Liver (tissue), 9 donors: ENCODE results near the gene ZFX. TPM values are rescaled to one million over a fixed set of nuclear protein-coding genes. Genes with fewer than 3 reads are reported as not detected.
"Not testable (repeated sequence)": the region's sequence is repeated elsewhere in the genome, so short reads cannot be mapped to it uniquely, and the experiment has no call there.

ENCODE experiments used
- DNase-seq: peaks from one replicate; pipeline ENCODE4 v3.0.0-alpha.2; 2017; ENCODE audit warnings: low spot score
- H3K27ac ChIP-seq, 2 donors: one replicate each; pipeline ENCODE4 v1.7.0; 2013; ENCODE audit warnings: inconsistent platforms in 2 of 2, low read length in 2 of 2, control low read depth in 1 of 2, low read depth in 1 of 2, mild to moderate bottlenecking in 1 of 2
- H3K27me3 ChIP-seq, 4 donors: one replicate each; pipeline versions ENCODE4 v1.6.1 to v1.7.0; 2013; ENCODE audit warnings: low read length in 3 of 4, inconsistent platforms in 1 of 4, mild to moderate bottlenecking in 1 of 4, moderate library complexity in 1 of 4; ENCODE audit not compliant: control insufficient read depth in 4 of 4, insufficient read depth in 4 of 4
- H3K36me3 ChIP-seq, 4 donors: one replicate each; pipeline versions ENCODE4 v1.6.1 to v1.7.0; 2013; ENCODE audit warnings: low read length in 3 of 4, mild to moderate bottlenecking in 3 of 4, low read depth in 1 of 4, moderate library complexity in 1 of 4; ENCODE audit not compliant: control insufficient read depth in 4 of 4, insufficient read depth in 3 of 4
- H3K4me1 ChIP-seq, 4 donors: one replicate each; pipeline versions ENCODE4 v1.6.1 to v1.7.0; 2013; ENCODE audit warnings: low read length in 3 of 4, mild to moderate bottlenecking in 3 of 4, moderate library complexity in 1 of 4; ENCODE audit not compliant: control insufficient read depth in 4 of 4, insufficient read depth in 4 of 4
- H3K4me3 ChIP-seq, 3 donors: one replicate each; pipeline versions ENCODE4 v1.6.1 to v1.7.0; 2013; ENCODE audit warnings: low read length in 3 of 3, control low read depth in 1 of 3, low read depth in 1 of 3, mild to moderate bottlenecking in 1 of 3
- H3K9ac ChIP-seq, 2 donors: one replicate each; pipeline ENCODE4 v1.7.0; 2013; ENCODE audit warnings: low read length in 2 of 2, mild to moderate bottlenecking in 2 of 2, moderate library complexity in 2 of 2, control low read depth in 1 of 2, low read depth in 1 of 2
- H3K9me3 ChIP-seq, 4 donors: one replicate each; pipeline versions ENCODE4 v1.6.1 to v1.7.0; 2013; ENCODE audit warnings: low read length in 3 of 4; ENCODE audit not compliant: control insufficient read depth in 4 of 4
- FOXA2 ChIP-seq: IDR thresholded peaks from 2 replicates; pipeline ENCODE4 v1.6.1; 2016; ENCODE audit warnings: antibody characterized with exemption
- GABPA ChIP-seq, 2 donors: IDR thresholded peaks in 1 of 2; conservative IDR thresholded peaks in 1 of 2; 2 replicates each; pipeline ENCODE4 v1.6.1; 2016; ENCODE audit warnings: antibody characterized with exemption in 2 of 2, mild to moderate bottlenecking in 1 of 2, moderate library complexity in 1 of 2
- HNF4A ChIP-seq, 2 donors: conservative IDR thresholded peaks; 2 replicates each; pipeline ENCODE4 v1.6.1; 2016; ENCODE audit warnings: antibody characterized with exemption in 2 of 2, mild to moderate bottlenecking in 2 of 2
- HNF4G ChIP-seq: IDR thresholded peaks from 2 replicates; pipeline ENCODE4 v1.6.1; 2016; ENCODE audit warnings: antibody characterized with exemption
- JUND ChIP-seq, 2 donors: IDR thresholded peaks; 2 replicates each; pipeline ENCODE4 v1.6.1; 2016; ENCODE audit warnings: antibody characterized with exemption in 2 of 2
- NR2F2 ChIP-seq: IDR thresholded peaks from 2 replicates; pipeline ENCODE4 v1.6.1; 2016; ENCODE audit warnings: antibody characterized with exemption
- RAD21 ChIP-seq, 2 donors: IDR thresholded peaks; 2 replicates each; pipeline ENCODE4 v1.6.1; 2016; ENCODE audit warnings: antibody characterized with exemption in 2 of 2, mild to moderate bottlenecking in 2 of 2
- RXRA ChIP-seq, 2 donors: IDR thresholded peaks; 2 replicates each; pipeline ENCODE4 v1.6.1; 2017 to 2018; ENCODE audit warnings: antibody characterized with exemption in 2 of 2, mild to moderate bottlenecking in 1 of 2
- TAF1 ChIP-seq: conservative IDR thresholded peaks from 2 replicates; pipeline ENCODE4 v1.6.1; 2016; ENCODE audit warnings: antibody characterized with exemption, mild to moderate bottlenecking
- YY1 ChIP-seq: IDR thresholded peaks from 2 replicates; pipeline ENCODE4 v1.6.1; 2016; ENCODE audit warnings: antibody characterized with exemption, mild to moderate bottlenecking
- WGBS: extraction: QIAGEN DNeasy Blood & Tissue Kit; methylation state at CpG from one replicate; pipeline ENCODE4 v1.1.7; 2013; 5-methylcytosine and 5-hydroxymethylcytosine counted together
- polyA plus RNA-seq, 2 donors: library from polyadenylated mRNA; stranded (reverse) in 1 of 2; unstranded in 1 of 2; fragments of 200-250 nt in 1 of 2; fragments of >200 nt in 1 of 2; fragmentation: Nextera tagmentation in 1 of 2; extraction: Ambion mirVana in 1 of 2; gene quantifications; one replicate each; pipeline versions ENCODE4 v1.2.1 to v1.2.3, GENCODE V29; 2013 to 2015
- total RNA-seq, 2 donors: library from RNA; depleted of rRNA; stranded (reverse); fragments of >200 nt; gene quantifications; one replicate each; pipeline ENCODE4 v1.2.3, GENCODE V29; 2014
- TF ChIP-seq, protein P1 (sequence below): IDR thresholded peaks from 2 replicates; pipeline ENCODE4 v1.6.1; 2016; ENCODE audit warnings: antibody characterized with exemption
- TF ChIP-seq, protein P2 (sequence below): IDR thresholded peaks from 2 replicates; pipeline ENCODE4 v1.6.1; 2016; ENCODE audit warnings: antibody characterized with exemption
- TF ChIP-seq, protein P3 (sequence below): fragments of 150-350 bp; IDR thresholded peaks from 2 replicates; pipeline ENCODE4 v1.5.1; 2017; ENCODE audit warnings: improper control_type of control experiment, low read depth, low read length; ENCODE audit not compliant: missing input control
- TF ChIP-seq, protein P4 (sequence below): IDR thresholded peaks from 2 replicates; pipeline ENCODE4 v1.6.1; 2016; ENCODE audit warnings: antibody characterized with exemption
- donor health status: healthy.
- donor health status: healthy.
- donor health status: healthy.
- donor health status: healthy.
- donor health status: healthy.

ZFX gene
- total and polyA plus RNA-seq, 4 donors, result 3.8 to 50.0 (median 19.0) TPM

DNA sequence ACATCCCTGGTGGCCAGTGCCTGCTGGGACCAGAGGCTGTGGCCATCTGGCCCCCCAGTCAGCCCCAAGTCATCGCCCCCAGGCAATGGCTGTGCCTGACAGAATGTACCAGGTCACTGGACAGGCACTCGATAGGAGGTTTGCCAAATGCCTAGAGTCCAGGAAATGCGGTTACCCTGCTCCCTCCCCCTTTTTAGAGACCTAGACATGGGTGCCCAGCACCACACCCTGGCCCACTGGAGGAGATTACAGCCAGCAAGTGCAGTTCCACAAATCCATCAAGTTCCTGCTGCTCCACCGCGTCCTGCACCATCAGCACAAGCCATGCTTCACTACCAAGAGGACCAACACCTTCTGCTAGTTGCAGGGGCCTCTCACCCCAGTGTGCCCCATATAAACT lies 16.2 kb upstream of the ZFX start:
- no peaks in the 10 kb centered on the region for H3K4me1 ChIP-seq
- no peak for DNase-seq
- H3K36me3 ChIP-seq, result no peaks in the 10 kb centered on the region
- H3K4me3 ChIP-seq, result no peak overlapping the region
- no peak for TF ChIP-seq HNF4G
- no peak for TF ChIP-seq RXRA (IDR thresholded peaks at IDR 0.05)
- TF ChIP-seq, protein P1, sequence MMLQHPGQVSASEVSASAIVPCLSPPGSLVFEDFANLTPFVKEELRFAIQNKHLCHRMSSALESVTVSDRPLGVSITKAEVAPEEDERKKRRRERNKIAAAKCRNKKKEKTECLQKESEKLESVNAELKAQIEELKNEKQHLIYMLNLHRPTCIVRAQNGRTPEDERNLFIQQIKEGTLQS, result no peak
- no peak for TF ChIP-seq FOXA2
- TF ChIP-seq JUND (IDR thresholded peaks at IDR 0.05), result no peak
- no peak for TF ChIP-seq RAD21 (IDR thresholded peaks at IDR 0.05)
- TF ChIP-seq TAF1, result no peak
- TF ChIP-seq, protein P2, sequence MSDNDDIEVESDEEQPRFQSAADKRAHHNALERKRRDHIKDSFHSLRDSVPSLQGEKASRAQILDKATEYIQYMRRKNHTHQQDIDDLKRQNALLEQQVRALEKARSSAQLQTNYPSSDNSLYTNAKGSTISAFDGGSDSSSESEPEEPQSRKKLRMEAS, result no peak
- no peak for TF ChIP-seq NR2F2
- no peaks in the 10 kb centered on the region for H3K9me3 ChIP-seq
- H3K27me3 ChIP-seq, result no peaks in the 10 kb centered on the region
- H3K9ac ChIP-seq, result no peak overlapping the region
- H3K27ac ChIP-seq, result no peak overlapping the region
- 88% methylated on average over 5 of the region's 5 CpGs for WGBS

DNA sequence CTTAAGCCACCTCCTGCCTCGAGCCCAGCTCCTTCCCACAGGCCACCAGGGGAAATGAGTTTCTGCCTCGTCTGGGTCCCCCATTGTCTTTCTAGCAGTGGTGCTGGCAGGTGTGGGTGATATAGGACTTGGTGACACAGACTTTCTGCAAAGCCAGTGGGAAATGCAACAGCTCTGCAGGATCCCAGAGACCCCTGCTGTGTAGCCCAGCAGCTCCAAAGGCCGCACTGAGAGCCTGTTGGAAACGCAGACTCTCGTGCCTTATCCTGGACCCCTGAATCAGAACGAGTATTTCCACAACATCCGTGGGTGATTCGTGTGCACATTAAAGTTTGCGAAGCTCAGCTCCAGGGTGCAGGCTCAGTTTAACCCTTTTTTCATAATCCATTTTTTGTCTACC lies 13.8 kb upstream of the ZFX start:
- DNase-seq, H3K9ac ChIP-seq, H3K27ac ChIP-seq, H3K9me3 ChIP-seq, H3K4me3 ChIP-seq, H3K27me3 ChIP-seq, H3K4me1 ChIP-seq, H3K36me3 ChIP-seq: not testable (repeated sequence)
- 83% methylated on average over 7 of the region's 9 CpGs for WGBS

DNA sequence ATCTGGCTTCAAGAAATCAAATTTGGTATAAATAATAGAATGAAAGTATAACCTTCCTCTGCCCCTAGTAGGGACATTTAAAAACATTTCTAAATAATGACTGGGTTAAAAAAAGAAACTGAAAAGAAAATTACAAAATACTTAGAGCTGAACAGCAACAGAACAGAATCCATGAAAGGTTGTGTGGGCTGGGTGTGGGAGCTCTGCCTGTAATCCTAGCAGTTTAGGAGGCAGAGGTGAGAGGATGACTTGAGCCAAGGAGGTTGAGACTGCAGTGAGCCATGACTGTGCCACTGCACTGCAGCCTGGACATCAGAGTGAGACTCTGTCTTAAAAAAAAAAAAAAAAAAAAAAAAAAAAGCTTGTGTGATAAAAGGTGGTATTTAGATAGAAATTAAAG lies 12.3 kb upstream of the ZFX start:
- H3K4me1 ChIP-seq, result no peaks in the 10 kb centered on the region
- no peak overlapping the region for H3K27ac ChIP-seq
- no peak overlapping the region for H3K4me3 ChIP-seq
- H3K27me3 ChIP-seq, result no peaks in the 10 kb centered on the region
- H3K9me3 ChIP-seq, result no peaks in the 10 kb centered on the region
- no peaks in the 10 kb centered on the region for H3K36me3 ChIP-seq
- TF ChIP-seq, protein P3, sequence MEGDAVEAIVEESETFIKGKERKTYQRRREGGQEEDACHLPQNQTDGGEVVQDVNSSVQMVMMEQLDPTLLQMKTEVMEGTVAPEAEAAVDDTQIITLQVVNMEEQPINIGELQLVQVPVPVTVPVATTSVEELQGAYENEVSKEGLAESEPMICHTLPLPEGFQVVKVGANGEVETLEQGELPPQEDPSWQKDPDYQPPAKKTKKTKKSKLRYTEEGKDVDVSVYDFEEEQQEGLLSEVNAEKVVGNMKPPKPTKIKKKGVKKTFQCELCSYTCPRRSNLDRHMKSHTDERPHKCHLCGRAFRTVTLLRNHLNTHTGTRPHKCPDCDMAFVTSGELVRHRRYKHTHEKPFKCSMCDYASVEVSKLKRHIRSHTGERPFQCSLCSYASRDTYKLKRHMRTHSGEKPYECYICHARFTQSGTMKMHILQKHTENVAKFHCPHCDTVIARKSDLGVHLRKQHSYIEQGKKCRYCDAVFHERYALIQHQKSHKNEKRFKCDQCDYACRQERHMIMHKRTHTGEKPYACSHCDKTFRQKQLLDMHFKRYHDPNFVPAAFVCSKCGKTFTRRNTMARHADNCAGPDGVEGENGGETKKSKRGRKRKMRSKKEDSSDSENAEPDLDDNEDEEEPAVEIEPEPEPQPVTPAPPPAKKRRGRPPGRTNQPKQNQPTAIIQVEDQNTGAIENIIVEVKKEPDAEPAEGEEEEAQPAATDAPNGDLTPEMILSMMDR, result no peak
- TF ChIP-seq FOXA2 (no peak), NR2F2 (no peak), HNF4A (conservative IDR thresholded peaks at IDR 0.05) (no peak), RXRA (IDR thresholded peaks at IDR 0.05) (no peak), HNF4G (no peak), GABPA (IDR thresholded peaks at IDR 0.05 in 1 of 2, conservative IDR thresholded peaks at IDR 0.05 in 1 of 2) (no peak), JUND (IDR thresholded peaks at IDR 0.05) (no peak), YY1 (no peak)
- TF ChIP-seq, protein P4, sequence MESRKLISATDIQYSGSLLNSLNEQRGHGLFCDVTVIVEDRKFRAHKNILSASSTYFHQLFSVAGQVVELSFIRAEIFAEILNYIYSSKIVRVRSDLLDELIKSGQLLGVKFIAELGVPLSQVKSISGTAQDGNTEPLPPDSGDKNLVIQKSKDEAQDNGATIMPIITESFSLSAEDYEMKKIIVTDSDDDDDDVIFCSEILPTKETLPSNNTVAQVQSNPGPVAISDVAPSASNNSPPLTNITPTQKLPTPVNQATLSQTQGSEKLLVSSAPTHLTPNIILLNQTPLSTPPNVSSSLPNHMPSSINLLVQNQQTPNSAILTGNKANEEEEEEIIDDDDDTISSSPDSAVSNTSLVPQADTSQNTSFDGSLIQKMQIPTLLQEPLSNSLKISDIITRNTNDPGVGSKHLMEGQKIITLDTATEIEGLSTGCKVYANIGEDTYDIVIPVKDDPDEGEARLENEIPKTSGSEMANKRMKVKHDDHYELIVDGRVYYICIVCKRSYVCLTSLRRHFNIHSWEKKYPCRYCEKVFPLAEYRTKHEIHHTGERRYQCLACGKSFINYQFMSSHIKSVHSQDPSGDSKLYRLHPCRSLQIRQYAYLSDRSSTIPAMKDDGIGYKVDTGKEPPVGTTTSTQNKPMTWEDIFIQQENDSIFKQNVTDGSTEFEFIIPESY, result no peak
- TF ChIP-seq, protein P2, result no peak
- no peak for DNase-seq
- H3K9ac ChIP-seq, result no peak overlapping the region

DNA sequence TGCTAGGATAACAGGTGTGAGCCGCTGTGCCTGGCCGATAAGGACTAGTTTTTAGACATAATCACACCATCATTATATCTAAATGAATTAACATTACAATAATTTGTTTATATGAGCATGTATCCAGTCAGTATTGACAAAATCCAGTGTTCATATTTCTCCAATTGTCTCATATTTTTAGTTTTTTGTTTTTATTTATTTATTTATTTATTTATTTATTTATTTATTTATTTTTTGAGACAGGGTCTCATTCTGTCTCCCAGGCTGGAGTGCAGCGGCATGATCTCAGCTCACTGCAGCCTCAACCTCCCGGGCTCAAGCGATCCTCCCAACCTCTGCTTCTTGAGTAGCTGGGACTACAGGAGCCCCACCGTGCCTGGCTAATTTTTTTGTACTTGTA lies 5.5 kb upstream of the ZFX start:
- H3K9me3 ChIP-seq, H3K27me3 ChIP-seq, H3K36me3 ChIP-seq, H3K4me3 ChIP-seq, DNase-seq, H3K9ac ChIP-seq, H3K27ac ChIP-seq: not testable (repeated sequence)
- H3K4me1 ChIP-seq, result peaks cover 1 to 26% (median 21%) of the 10 kb centered on the region in 4 donors
- WGBS, result 98% methylated on average over 6 of the region's 6 CpGs
